SU-DHL-6 (cell line): ENCODE results near the gene RGS1.

Experiments used
- H2AFZ ChIP-seq: fragments of 200-600 bp; sonication (generic); 2 replicates; pipeline ENCODE4 v1.6.1; 2014; ENCODE audit warnings: low read depth, mild to moderate bottlenecking, moderate library complexity, mixed read lengths, antibody characterized with exemption, low read length; ENCODE audit not compliant: severe bottlenecking
- H3F3A ChIP-seq: fragments of 200-600 bp; shearing (Covaris generic); 2 replicates; pipeline ENCODE4 v1.6.0; 2016; ENCODE audit warnings: antibody characterized with exemption, mild to moderate bottlenecking; ENCODE audit not compliant: insufficient read depth
- H3K27ac ChIP-seq: fragments of 200-600 bp; sonication (generic); 2 replicates; pipeline ENCODE4 v1.5.1; 2016; ENCODE audit warnings: low read depth, mild to moderate bottlenecking, low read length, moderate library complexity, mixed read lengths
- H3K27me3 ChIP-seq: fragments of 200-600 bp; sonication (generic), shearing (Covaris generic); 2 replicates; pipeline ENCODE4 v1.6.0; 2014; ENCODE audit warnings: mild to moderate bottlenecking, low read length
- H3K36me3 ChIP-seq: fragments of 200-600 bp; sonication (generic); 2 replicates; pipeline ENCODE4 v1.6.1; 2014; ENCODE audit warnings: mild to moderate bottlenecking, low read length, mixed read lengths
- H3K4me2 ChIP-seq: fragments of 300-600, 200-600 bp; shearing (Covaris generic), sonication (generic); 2 replicates; pipeline ENCODE4 v1.6.0; 2014; ENCODE audit warnings: low read length, low read depth, mild to moderate bottlenecking; ENCODE audit not compliant: poor library complexity, severe bottlenecking
- H3K4me3 ChIP-seq: fragments of 200-600 bp; sonication (generic); 2 replicates; pipeline ENCODE4 v1.5.1; 2014; ENCODE audit warnings: antibody characterized with exemption, low read length, mild to moderate bottlenecking, mixed read lengths; ENCODE audit not compliant: insufficient read depth, poor library complexity, severe bottlenecking
- H3K79me2 ChIP-seq: fragments of 200-600 bp; sonication (generic); 2 replicates; pipeline ENCODE4 v1.6.1; 2014; ENCODE audit warnings: mild to moderate bottlenecking, low read length, moderate library complexity; ENCODE audit not compliant: insufficient read depth
- H3K9ac ChIP-seq: fragments of 200-600 bp; sonication (generic); 2 replicates; pipeline ENCODE4 v1.7.0; 2014; ENCODE audit warnings: mild to moderate bottlenecking, low read length
- H3K9me2 ChIP-seq: fragments of 200-600 bp; sonication (generic); replicated peaks from 2 replicates; pipeline ENCODE4 v1.6.1; 2014; ENCODE audit warnings: low read length; ENCODE audit not compliant: insufficient read depth
- H3K9me3 ChIP-seq: fragments of 200-600 bp; sonication (generic); 2 replicates; pipeline ENCODE4 v1.6.1; 2014; ENCODE audit warnings: low read length, mixed read lengths; ENCODE audit not compliant: insufficient read depth
- H4K20me1 ChIP-seq: fragments of 200-600 bp; sonication (generic); 2 replicates; pipeline ENCODE4 v1.6.1; 2014; ENCODE audit warnings: low read depth, mild to moderate bottlenecking, antibody characterized with exemption, low read length, moderate library complexity, mixed read lengths
- CTCF ChIP-seq: fragments of 200-600 bp; sonication (generic); IDR thresholded peaks from one replicate; pipeline ENCODE4 v1.5.1; 2017; ENCODE audit warnings: antibody characterized with exemption, mild to moderate bottlenecking, low read length, moderate library complexity; ENCODE audit not compliant: insufficient read depth, poor library complexity, severe bottlenecking
- EZH2phosphoT487 ChIP-seq: fragments of 200-600 bp; sonication (generic), shearing (Covaris generic); conservative IDR thresholded peaks from 2 replicates; pipeline ENCODE4 v1.6.1; 2018; ENCODE audit warnings: mild to moderate bottlenecking, antibody characterized with exemption, low read length, moderate library complexity, mixed read lengths

The RGS1 gene

DNA sequence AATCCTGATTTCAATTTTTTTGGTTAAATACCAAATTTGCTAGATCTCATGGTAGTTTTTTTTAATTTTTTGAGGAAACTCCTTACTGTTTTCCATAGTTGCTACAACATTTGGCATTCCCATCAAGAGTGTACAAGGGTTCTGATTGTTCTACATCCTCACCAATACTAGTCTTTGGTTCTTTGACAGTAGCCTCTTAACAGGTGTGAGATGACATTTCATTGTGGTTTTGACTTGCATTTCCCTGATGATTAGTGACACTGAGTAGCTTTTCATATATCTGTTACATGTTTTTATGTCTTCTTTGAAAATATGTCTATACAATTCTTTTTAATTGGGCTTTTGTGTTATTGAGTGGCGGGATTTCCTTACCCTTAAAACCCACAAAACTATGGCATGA is 39.5 kb downstream of the RGS1 start:
- no peak for TF ChIP-seq CTCF
- no peak for TF ChIP-seq EZH2phosphoT487
- Histone ChIP-seq H3K27ac (peak overlapping the region; percentile 92), H3K9ac (peak overlapping the region; percentile 48), H2AFZ (no peak overlapping the region), H3K79me2 (peaks cover 40% of the 10 kb centered on the region; the same call in 1 of the 2 replicates), H3K4me3 (peak overlapping the region; percentile 27), H3K9me2 (no peaks in the 10 kb centered on the region), H3K36me3 (no peaks in the 10 kb centered on the region), H3F3A (peaks cover 55% of the 10 kb centered on the region), H3K9me3 (no peaks in the 10 kb centered on the region), H3K27me3 (no peaks in the 10 kb centered on the region), H4K20me1 (no peaks in the 10 kb centered on the region), H3K4me2 (peak overlapping the region; percentile 90)

- Histone ChIP-seq H3K9me3 (no peaks in the 10 kb centered on the region), H3K79me2 (peaks cover 19% of the 10 kb centered on the region; the same call in 1 of the 2 replicates), H3K36me3 (no peaks in the 10 kb centered on the region), H3K27me3 (no peaks in the 10 kb centered on the region), H3K9ac (no peak overlapping the region), H3K9me2 (no peaks in the 10 kb centered on the region), H4K20me1 (no peaks in the 10 kb centered on the region), H2AFZ (no peak overlapping the region), H3F3A (peaks cover 13% of the 10 kb centered on the region), H3K4me2 (no peak overlapping the region), H3K27ac (no peak overlapping the region), H3K4me3 (no peak overlapping the region)
- TF ChIP-seq CTCF: no peak
- no peak for TF ChIP-seq EZH2phosphoT487
Measured at GRCh38 chr1:192620071-192620635, 44.6 kb downstream of the RGS1 start.

DNA sequence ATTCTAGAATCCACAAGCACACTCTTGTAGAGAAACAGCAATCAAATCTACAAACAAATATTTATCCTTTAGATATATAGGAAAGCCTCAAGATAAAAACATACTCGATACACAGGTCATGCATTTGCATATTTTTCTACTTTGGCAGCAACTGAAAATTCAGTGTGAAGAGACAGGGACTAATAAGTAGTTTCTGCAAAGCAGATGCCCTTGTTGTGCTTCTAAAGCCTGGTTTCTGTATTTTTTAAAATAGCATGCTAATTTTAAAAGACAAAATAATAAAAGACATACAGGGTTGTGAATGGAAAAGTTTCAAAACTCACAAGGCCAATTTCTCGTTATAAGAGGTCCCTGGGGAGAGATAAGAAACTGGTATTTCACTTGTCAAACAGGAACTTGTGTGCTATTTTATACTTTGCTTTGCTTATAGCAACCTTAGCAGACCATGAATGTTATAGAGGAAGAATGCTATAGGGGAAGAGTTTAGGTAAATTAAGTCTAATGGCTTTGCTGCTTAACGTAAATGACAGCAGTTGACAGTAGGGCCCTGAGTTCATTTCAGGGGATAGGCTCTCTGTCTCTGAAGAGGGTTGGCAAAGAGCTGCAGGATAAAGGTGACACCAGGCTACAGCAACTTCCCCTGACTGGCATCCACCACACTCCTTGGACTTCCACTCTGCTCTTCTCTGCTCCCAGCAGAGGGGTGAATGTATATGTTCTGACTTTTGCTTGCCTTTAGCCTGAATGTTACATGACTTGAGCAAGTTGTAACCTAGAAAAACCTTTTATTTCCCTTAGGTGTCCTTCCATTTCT is 51.0 kb downstream of the RGS1 start:
- no peak overlapping the region for H2AFZ ChIP-seq
- H3K36me3 ChIP-seq: no peaks in the 10 kb centered on the region
- H3K9ac ChIP-seq: peak overlapping the region; percentile 73
- TF ChIP-seq CTCF (no peak), EZH2phosphoT487 (no peak)
- peaks cover 30% of the 10 kb centered on the region for H3K79me2 ChIP-seq
- H3F3A ChIP-seq: peaks cover 49% of the 10 kb centered on the region
- no peaks in the 10 kb centered on the region for H4K20me1 ChIP-seq
- H3K9me2 ChIP-seq: no peaks in the 10 kb centered on the region
- H3K4me3 ChIP-seq: peak overlapping the region; percentile 51
- peak overlapping the region; percentile 99 for H3K27ac ChIP-seq
- H3K27me3 ChIP-seq: no peaks in the 10 kb centered on the region
- no peaks in the 10 kb centered on the region for H3K9me3 ChIP-seq
- H3K4me2 ChIP-seq: peak overlapping the region; percentile 100
